ENCODE results near the gene TSHZ2.

GRCh38 chr20:53202777-53203176, 230.6 kb downstream of the TSHZ2 start:
- TF ChIP-seq POLR2AphosphoS5 (IDR thresholded peaks at IDR 0.05) (no peak), POLR2A (IDR thresholded peaks at IDR 0.05; ENCODE audit: low read depth) (no peak), CTCF (IDR thresholded peaks at IDR 0.05) (no peak), EP300 (IDR thresholded peaks at IDR 0.05) (no peak)

All from esophagus muscularis mucosa (tissue), 4 donors.